Kidney glomerular epithelial cell (primary cell): ENCODE data around the gene KRTAP20-4.

Experiments
- DNase-seq: peaks from one replicate; lab custom pipeline; 2025; lab: John Stamatoyannopoulos, UW

Gene KRTAP20-4

GRCh38 chr21:30652891-30653290 is 32.5 kb downstream of the KRTAP20-4 start:
- no peak for DNase-seq

- DNase-seq, result no peak
These were observed 48.3 kb downstream of the KRTAP20-4 start for GRCh38 chr21:30668776-30669175.
